ENCODE measurements around the gene AP1S3.
"Not testable (repeated sequence)": the region's sequence is repeated elsewhere in the genome, so short reads cannot be mapped to it uniquely, and the experiment has no call there.

DNA sequence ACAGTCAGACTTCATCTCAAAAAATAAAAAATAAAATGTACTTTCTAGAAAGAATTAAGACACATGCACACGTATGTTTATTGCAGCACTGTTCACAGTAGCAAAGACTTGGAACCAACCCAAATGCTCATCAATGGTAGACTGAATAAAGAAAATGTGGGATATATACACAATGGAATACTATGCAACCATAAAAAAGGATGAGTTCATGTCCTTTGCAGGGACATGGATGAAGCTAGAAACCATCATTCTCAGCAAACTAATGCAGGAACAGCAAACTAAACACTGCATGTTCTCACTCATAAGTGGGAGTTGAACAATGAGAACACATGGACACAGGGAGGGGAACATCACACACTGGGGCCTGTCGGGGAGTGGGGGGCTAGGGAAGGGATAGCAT, 35.4 kb upstream of the AP1S3 start:
- TF ChIP-seq, protein P1, sequence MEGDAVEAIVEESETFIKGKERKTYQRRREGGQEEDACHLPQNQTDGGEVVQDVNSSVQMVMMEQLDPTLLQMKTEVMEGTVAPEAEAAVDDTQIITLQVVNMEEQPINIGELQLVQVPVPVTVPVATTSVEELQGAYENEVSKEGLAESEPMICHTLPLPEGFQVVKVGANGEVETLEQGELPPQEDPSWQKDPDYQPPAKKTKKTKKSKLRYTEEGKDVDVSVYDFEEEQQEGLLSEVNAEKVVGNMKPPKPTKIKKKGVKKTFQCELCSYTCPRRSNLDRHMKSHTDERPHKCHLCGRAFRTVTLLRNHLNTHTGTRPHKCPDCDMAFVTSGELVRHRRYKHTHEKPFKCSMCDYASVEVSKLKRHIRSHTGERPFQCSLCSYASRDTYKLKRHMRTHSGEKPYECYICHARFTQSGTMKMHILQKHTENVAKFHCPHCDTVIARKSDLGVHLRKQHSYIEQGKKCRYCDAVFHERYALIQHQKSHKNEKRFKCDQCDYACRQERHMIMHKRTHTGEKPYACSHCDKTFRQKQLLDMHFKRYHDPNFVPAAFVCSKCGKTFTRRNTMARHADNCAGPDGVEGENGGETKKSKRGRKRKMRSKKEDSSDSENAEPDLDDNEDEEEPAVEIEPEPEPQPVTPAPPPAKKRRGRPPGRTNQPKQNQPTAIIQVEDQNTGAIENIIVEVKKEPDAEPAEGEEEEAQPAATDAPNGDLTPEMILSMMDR (IDR thresholded peaks at IDR 0.05; ENCODE audit: low read length): not testable (repeated sequence)
- not testable (repeated sequence) for TF ChIP-seq EZH2 (optimal IDR thresholded peaks at IDR 0.05; ENCODE audit: low read depth, low read length)

All from MM.1S (cell line).